Panc1 (cell line): Measurements from ENCODE around the gene GPHN. TPM values are rescaled to one million over a fixed set of nuclear protein-coding genes. Genes with fewer than 3 reads are reported as not detected.

Source experiments
- ATAC-seq: fragments of 200-7000 bp; cut with Tn5 transposase; 2 replicates; pipeline ENCODE4 v1.9.1; 2020; ENCODE audit warnings: mild to moderate bottlenecking, moderate library complexity
- BruUV-seq: library from RNA; stranded (reverse); fragments of 400-500 nt; replicated peaks from 2 replicates; lab custom pipeline; 2021; lab: Mats Ljungman, UMichigan
- CTCF ChIA-PET: fragments of 300-600 bp; sonication (Branson Sonifier 250); formaldehyde crosslinking; loops from one replicate; lab custom pipeline; 2022; ENCODE audit warnings: antibody characterized with exemption; lab: Charles Lee
- POLR2A ChIA-PET: fragments of 300-600 bp; sonication (Branson Sonifier 250); formaldehyde crosslinking; loops from one replicate; lab custom pipeline; 2022; ENCODE audit warnings: antibody characterized with exemption; lab: Charles Lee
- DNase-seq: peaks from one replicate; pipeline ENCODE4 v3.0.0-alpha.2; 2010; ENCODE audit warnings: low read depth, low spot score
- H3K27ac ChIP-seq: 2 replicates; pipeline ENCODE4 v1.5.1; 2011; ENCODE audit warnings: mild to moderate bottlenecking, low read length, inconsistent platforms
- H3K27me3 ChIP-seq: fragments of 200-500 bp; sonication (Bioruptor generic); 2 replicates; pipeline ENCODE4 v1.6.0; 2014; ENCODE audit warnings: low read length, inconsistent platforms; ENCODE audit not compliant: control insufficient read depth, insufficient read depth
- H3K36me3 ChIP-seq: fragments of 200-500 bp; sonication (Bioruptor generic); 2 replicates; pipeline ENCODE4 v1.5.1; 2014; ENCODE audit warnings: inconsistent platforms, mild to moderate bottlenecking, low read length, moderate library complexity; ENCODE audit not compliant: control insufficient read depth, insufficient read depth
- H3K4me1 ChIP-seq: 2 replicates; pipeline ENCODE4 v1.5.1; 2011; ENCODE audit warnings: inconsistent platforms, mild to moderate bottlenecking, low read length, moderate library complexity; ENCODE audit not compliant: control insufficient read depth, insufficient read depth
- H3K4me3 ChIP-seq, 2 experiments: 2 replicates each; pipeline ENCODE4 v1.5.1; 2011 to 2012; ENCODE audit warnings: low read depth in 2 of 2, low read length in 2 of 2, mild to moderate bottlenecking in 2 of 2, inconsistent platforms in 1 of 2, moderate library complexity in 1 of 2
- H3K9me3 ChIP-seq: fragments of 200-500 bp; sonication (Bioruptor generic); 2 replicates; pipeline ENCODE4 v1.5.1; 2014; ENCODE audit warnings: low read depth, mild to moderate bottlenecking, inconsistent platforms, low read length, moderate library complexity; ENCODE audit not compliant: control insufficient read depth, insufficient read depth
- CTCF ChIP-seq: fragments of 450-650 bp; IDR thresholded peaks from 2 replicates; pipeline ENCODE4 v1.5.1; 2017; ENCODE audit warnings: mild to moderate bottlenecking
- POLR2AphosphoS5 ChIP-seq: IDR thresholded peaks from 2 replicates; pipeline ENCODE4 v1.6.1; 2012; ENCODE audit warnings: mild to moderate bottlenecking, low read depth, low read length, moderate library complexity
- REST ChIP-seq, 2 experiments: IDR thresholded peaks; 2 replicates each; pipeline ENCODE4 v1.6.1; 2011 to 2012; ENCODE audit warnings: low read depth in 2 of 2, control low read depth in 1 of 2, low read length in 1 of 2, mild to moderate bottlenecking in 1 of 2, moderate library complexity in 1 of 2; ENCODE audit not compliant: insufficient read depth in 1 of 2
- SIN3A ChIP-seq: IDR thresholded peaks from 2 replicates; pipeline ENCODE4 v1.6.1; 2012; ENCODE audit warnings: low read depth, mild to moderate bottlenecking, low read length, moderate library complexity, borderline replicate concordance; ENCODE audit not compliant: insufficient read depth
- TCF7L2 ChIP-seq: IDR thresholded peaks from 2 replicates; pipeline ENCODE4 v1.6.1; 2011; ENCODE audit warnings: mild to moderate bottlenecking, low read depth, low read length, inconsistent platforms
- in situ Hi-C: cut with HindIII; loops from 2 replicates; pipeline ENCODE4 v1.10.0; 2016; ENCODE audit warnings: low sequenced_read_pairs, low pct_unique_long_range_greater_than_20kb
- intact Hi-C: fragments of 100-400 bp; cut with micrococcal nuclease; formaldehyde crosslinking; loops from one replicate; pipeline ENCODE4 v1.10.0; 2022; ENCODE audit not compliant: unreplicated experiment
- total RNA-seq: library from RNA; stranded (reverse); gene quantifications from one replicate; pipeline ENCODE4 v1.2.1, GENCODE V29; 2021; ENCODE audit not compliant: unreplicated experiment

GPHN gene
- total RNA-seq, 1 experiment from 2014 or later = 26.6 TPM

DNA sequence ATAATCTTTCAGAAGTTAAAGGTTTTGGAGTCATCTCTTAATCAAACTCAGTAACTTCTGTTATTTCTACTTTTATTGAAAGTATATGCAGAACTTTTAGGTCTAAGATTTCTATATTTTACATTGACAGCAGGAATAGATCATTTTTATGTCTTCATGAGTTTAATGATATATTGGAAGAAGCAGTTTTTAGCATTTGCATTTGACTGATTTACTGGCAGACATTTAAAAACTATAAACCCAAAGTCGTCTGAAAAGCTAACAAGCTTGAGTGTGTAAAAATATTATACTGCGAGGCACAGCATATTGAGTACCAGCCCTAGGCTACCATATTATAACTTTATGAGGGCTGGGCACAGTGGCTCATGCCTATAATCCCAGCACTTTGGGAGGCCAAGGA lies 467.3 kb downstream of the GPHN start:
- ChIA-PET CTCF (no interaction called here), POLR2A (no interaction called here)
- DNase-seq (no peak), ATAC-seq (no peak)
- Histone ChIP-seq H3K9me3 (no peaks in the 10 kb centered on the region), H3K4me3 (no peak overlapping the region), H3K4me1 (no peaks in the 10 kb centered on the region), H3K27me3 (no peaks in the 10 kb centered on the region), H3K36me3 (no peaks in the 10 kb centered on the region), H3K27ac (no peak overlapping the region)
- no TSS peak for BruUV-seq
- intact Hi-C loops (no loop called here), in situ Hi-C loops (no loop called here)
- no peak for TF ChIP-seq POLR2AphosphoS5
- TF ChIP-seq SIN3A = no peak
- TF ChIP-seq TCF7L2 = no peak
- no peak for TF ChIP-seq CTCF
- TF ChIP-seq REST (IDR thresholded peaks at IDR 0.05; ENCODE audit: insufficient read depth in 1 of 2, low read depth in 2 of 2, low read length in 1 of 2) = no peak

- Histone ChIP-seq H3K4me1 (no peaks in the 10 kb centered on the region), H3K4me3 (no peak overlapping the region), H3K27me3 (no peaks in the 10 kb centered on the region), H3K36me3 (no peaks in the 10 kb centered on the region), H3K9me3 (no peaks in the 10 kb centered on the region), H3K27ac (no peak overlapping the region)
- in situ Hi-C loops (no loop called here), intact Hi-C loops (no loop called here)
- no peak for DNase-seq
- TF ChIP-seq CTCF (no peak), POLR2AphosphoS5 (no peak), TCF7L2 (no peak), REST (IDR thresholded peaks at IDR 0.05; ENCODE audit: insufficient read depth in 1 of 2, low read depth in 2 of 2, low read length in 1 of 2) (no peak), SIN3A (no peak)
- ChIA-PET POLR2A (no interaction called here), CTCF (no interaction called here)
- no peak for ATAC-seq
- no TSS peak for BruUV-seq
Observed at GRCh38 chr14:66979101-66979974, 471.4 kb downstream of the GPHN start.
